GM21515 (cell line): ENCODE data around the gene SLC35G6.
"Not testable (repeated sequence)": the region's sequence is repeated elsewhere in the genome, so short reads cannot be mapped to it uniquely, and the experiment has no call there.

Source experiments
- ATAC-seq: cut with Tn5 transposase; IDR thresholded peaks from one replicate; pipeline ENCODE4 v1.9.1; 2021; ENCODE audit not compliant: unreplicated experiment

The SLC35G6 gene

GRCh38 chr17:7459961-7460545, 21.2 kb upstream of the SLC35G6 start:
- ATAC-seq = no peak

- no peak for ATAC-seq
Observed at GRCh38 chr17:7460850-7461660, 20.2 kb upstream of the SLC35G6 start.

GRCh38 chr17:7462474-7463371, 18.5 kb upstream of the SLC35G6 start:
- no peak for ATAC-seq

- ATAC-seq = no peak
Observed at GRCh38 chr17:7463372-7463846, 17.8 kb upstream of the SLC35G6 start.

GRCh38 chr17:7464081-7464480, 17.2 kb upstream of the SLC35G6 start:
- ATAC-seq = no peak

GRCh38 chr17:7465597-7466275, 15.5 kb upstream of the SLC35G6 start:
- ATAC-seq = no peak

- no peak for ATAC-seq
Observed at GRCh38 chr17:7466318-7466638, 15.0 kb upstream of the SLC35G6 start.

- no peak for ATAC-seq
Observed at GRCh38 chr17:7466639-7467341, 14.5 kb upstream of the SLC35G6 start.

GRCh38 chr17:7467498-7467897, 13.7 kb upstream of the SLC35G6 start:
- no peak for ATAC-seq

- no peak for ATAC-seq
Observed at GRCh38 chr17:7468290-7468689, 13.0 kb upstream of the SLC35G6 start.

- ATAC-seq = no peak
Observed at GRCh38 chr17:7468804-7469389, 12.3 kb upstream of the SLC35G6 start.

GRCh38 chr17:7469843-7470242, 11.4 kb upstream of the SLC35G6 start:
- not testable (repeated sequence) for ATAC-seq

- not testable (repeated sequence) for ATAC-seq
Observed at GRCh38 chr17:7470457-7470973, 10.7 kb upstream of the SLC35G6 start.

GRCh38 chr17:7471729-7472128, 9.5 kb upstream of the SLC35G6 start:
- no peak for ATAC-seq

GRCh38 chr17:7474767-7475166, 6.5 kb upstream of the SLC35G6 start:
- not testable (repeated sequence) for ATAC-seq

GRCh38 chr17:7475764-7476422, 5.4 kb upstream of the SLC35G6 start:
- no peak for ATAC-seq

- no peak for ATAC-seq
Observed at GRCh38 chr17:7476494-7476893, 4.8 kb upstream of the SLC35G6 start.

- no peak for ATAC-seq
Observed at GRCh38 chr17:7476951-7477350, 4.3 kb upstream of the SLC35G6 start.
